Measurements from ENCODE around the gene COMMD1.

GRCh38 chr2:61949714-61950560 is 44.5 kb downstream of the COMMD1 start:
- no peak for TF ChIP-seq CTCF (conservative IDR thresholded peaks at IDR 0.05; ENCODE audit: low read depth, low read length)
- TF ChIP-seq EZH2 (IDR thresholded peaks at IDR 0.05; ENCODE audit: borderline replicate concordance, low read depth, low read length, poor library complexity, severe bottlenecking), result no peak

Measured in A673 (cell line).